Activated naive CD8-positive, alpha-beta T cell treated with anti-CD3 and anti-CD28 coated beads, Interleukin-2, amount 50 U/mL, for 24 hours (primary cell): ENCODE data around the gene ACTG2.
A peak's percentile ranks its signal among the peaks of the same experiment; 100 is the strongest.
"Not testable (repeated sequence)": the region's sequence is repeated elsewhere in the genome, so short reads cannot be mapped to it uniquely, and the experiment has no call there.

Source experiments
- ATAC-seq: fragments of 150-1000 bp; cut with Tn5 transposase; one replicate; pipeline ENCODE4 v1.10.0; 2021
- DNase-seq: peaks from one replicate; pipeline ENCODE4 v3.0.0; 2021
- H3K27ac Mint-ChIP-seq: one replicate; pipeline ENCODE4 v1.8.0; 2021; ENCODE audit warnings: mild to moderate bottlenecking, mixed read lengths
- H3K27me3 Mint-ChIP-seq: one replicate; pipeline ENCODE4 v1.8.0; 2021; ENCODE audit warnings: mixed read lengths
- H3K36me3 Mint-ChIP-seq: one replicate; pipeline ENCODE4 v1.8.0; 2021; ENCODE audit warnings: low read depth, mixed read lengths
- H3K4me1 Mint-ChIP-seq: one replicate; pipeline ENCODE4 v1.8.0; 2021; ENCODE audit warnings: mixed read lengths
- H3K4me3 Mint-ChIP-seq: one replicate; pipeline ENCODE4 v1.8.0; 2021; ENCODE audit warnings: mild to moderate bottlenecking, moderate library complexity, mixed read lengths
- H3K9me3 Mint-ChIP-seq: one replicate; pipeline ENCODE4 v1.8.0; 2021; ENCODE audit warnings: mixed read lengths

Gene ACTG2

DNA sequence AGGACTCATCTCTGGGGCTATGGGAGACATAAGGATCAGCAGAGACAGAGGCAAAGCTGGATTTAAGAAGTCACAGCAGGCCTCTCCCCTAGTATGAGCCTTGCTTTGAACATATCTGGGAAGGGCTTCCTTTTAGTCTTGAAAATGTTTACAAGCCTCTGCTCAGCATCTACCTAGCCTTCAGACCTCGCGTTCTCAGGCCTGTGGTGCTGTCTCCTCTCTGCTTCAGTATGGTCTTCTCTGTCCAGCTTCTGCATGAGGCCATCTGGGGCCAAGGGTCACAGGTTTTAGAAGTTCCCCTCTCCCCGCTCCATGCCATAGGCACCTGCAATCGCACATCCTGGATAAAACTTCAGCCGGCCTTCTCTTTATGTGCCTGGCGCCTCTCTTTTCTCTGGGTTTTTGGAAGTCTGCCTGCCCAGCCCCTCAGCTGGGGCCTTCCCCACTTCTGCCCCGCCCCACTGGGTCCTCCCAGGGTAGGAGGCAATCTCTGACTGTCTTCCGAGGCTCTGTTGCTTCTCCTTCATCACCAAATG, 7.1 kb downstream of the ACTG2 start:
- Mint-ChIP-seq H3K4me1 (peaks cover 31% of the 10 kb centered on the region), H3K9me3 (no peaks in the 10 kb centered on the region), H3K27me3 (peaks cover 4% of the 10 kb centered on the region), H3K4me3 (no peak overlapping the region), H3K36me3 (no peaks in the 10 kb centered on the region), H3K27ac (no peak overlapping the region)
- ATAC-seq (no peak), DNase-seq (no peak)

DNA sequence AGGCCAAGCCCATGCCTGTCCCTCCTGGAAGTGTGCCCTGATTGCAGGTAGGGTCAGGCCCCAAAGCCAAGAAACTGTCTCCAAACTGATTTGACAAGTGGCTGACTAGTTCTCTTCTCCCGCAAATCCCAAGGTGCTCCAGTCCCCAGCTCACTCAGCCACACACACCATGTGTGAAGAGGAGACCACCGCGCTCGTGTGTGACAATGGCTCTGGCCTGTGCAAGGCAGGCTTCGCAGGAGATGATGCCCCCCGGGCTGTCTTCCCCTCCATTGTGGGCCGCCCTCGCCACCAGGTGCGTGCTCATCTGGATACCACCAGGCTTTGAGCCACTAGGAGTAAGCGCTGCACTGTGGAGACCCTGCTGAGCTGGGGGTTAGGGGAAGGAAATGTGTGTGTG, 8.3 kb downstream of the ACTG2 start:
- Mint-ChIP-seq H3K9me3 (no peaks in the 10 kb centered on the region), H3K27me3 (peaks cover 4% of the 10 kb centered on the region), H3K36me3 (no peaks in the 10 kb centered on the region), H3K27ac (no peak overlapping the region), H3K4me1 (peaks cover 18% of the 10 kb centered on the region), H3K4me3 (no peak overlapping the region)
- ATAC-seq (no peak), DNase-seq (no peak)

GRCh38 chr2:73902284-73902683, 9.5 kb downstream of the ACTG2 start:
- Mint-ChIP-seq H3K27ac (no peak overlapping the region), H3K4me3 (no peak overlapping the region), H3K4me1 (peaks cover 7% of the 10 kb centered on the region), H3K9me3 (no peaks in the 10 kb centered on the region), H3K36me3 (no peaks in the 10 kb centered on the region), H3K27me3 (peaks cover 4% of the 10 kb centered on the region)
- DNase-seq: no peak
- ATAC-seq: no peak

DNA sequence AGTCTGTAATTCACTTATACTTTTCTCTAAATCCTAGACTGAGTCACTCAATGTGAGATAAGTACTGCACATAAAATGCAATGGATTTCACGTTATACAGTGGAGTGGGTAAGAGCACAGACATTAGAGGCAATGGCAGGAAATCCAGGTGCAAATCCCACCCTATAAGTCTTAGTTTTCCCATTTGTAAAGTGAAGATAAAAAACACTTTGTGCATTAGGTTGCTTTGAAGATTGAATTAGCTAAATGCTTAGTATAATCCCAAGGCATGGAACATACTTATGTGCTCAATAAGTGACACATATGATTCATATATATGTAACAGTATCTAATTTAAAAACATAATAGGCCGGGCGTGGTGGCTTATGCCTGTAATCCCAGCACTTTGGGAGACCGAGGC, 10.5 kb downstream of the ACTG2 start:
- Mint-ChIP-seq H3K36me3 (no peaks in the 10 kb centered on the region), H3K27ac (no peak overlapping the region), H3K27me3 (peaks cover 2% of the 10 kb centered on the region), H3K4me1 (peaks cover 10% of the 10 kb centered on the region), H3K4me3 (no peak overlapping the region), H3K9me3 (no peaks in the 10 kb centered on the region)
- DNase-seq (no peak), ATAC-seq (no peak)

DNA sequence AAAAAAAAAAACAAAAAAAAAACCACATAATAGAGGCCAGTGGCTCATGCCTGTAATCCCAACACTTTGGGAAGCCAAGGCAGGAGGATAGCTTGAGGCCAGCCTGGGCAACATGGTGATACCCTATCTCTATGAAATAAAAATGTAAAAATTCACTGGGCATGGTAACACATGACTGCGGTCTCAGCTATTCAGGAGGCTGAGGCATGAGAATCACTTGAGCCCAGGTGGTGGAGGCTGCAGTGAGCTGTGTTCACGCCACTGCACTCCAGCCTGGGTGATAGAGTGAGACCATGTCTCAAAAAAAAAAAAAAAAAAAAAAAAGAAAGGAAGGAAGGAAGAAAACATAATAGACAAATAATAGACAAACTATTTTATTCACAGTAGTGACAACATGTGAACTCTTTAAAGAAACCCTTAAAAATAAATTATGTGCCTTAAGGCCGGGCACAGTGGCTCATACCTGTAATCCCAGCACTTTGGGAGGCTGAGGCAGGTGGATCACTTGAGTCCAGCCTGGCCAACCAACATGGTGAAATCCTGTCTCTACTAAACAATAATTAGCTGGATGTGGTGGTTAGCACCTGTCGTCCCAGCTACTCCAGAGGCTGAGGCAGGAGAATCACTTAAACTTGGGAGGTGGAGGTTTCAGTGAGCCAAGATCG, 11.3 kb downstream of the ACTG2 start:
- peaks cover 16% of the 10 kb centered on the region for H3K4me1 Mint-ChIP-seq

GRCh38 chr2:73904952-73905351, 12.1 kb downstream of the ACTG2 start:
- DNase-seq (no peak), ATAC-seq (no peak)
- Mint-ChIP-seq H3K9me3 (no peaks in the 10 kb centered on the region), H3K4me3 (no peak overlapping the region), H3K4me1 (peaks cover 16% of the 10 kb centered on the region), H3K27me3 (peaks cover 2% of the 10 kb centered on the region), H3K27ac (no peak overlapping the region), H3K36me3 (no peaks in the 10 kb centered on the region)

More for the DNA sequence above, 11.3 kb downstream of the ACTG2 start:
- H3K9me3 Mint-ChIP-seq, H3K4me3 Mint-ChIP-seq, DNase-seq, ATAC-seq, H3K36me3 Mint-ChIP-seq, H3K27me3 Mint-ChIP-seq, H3K27ac Mint-ChIP-seq: not testable (repeated sequence)

- H3K4me1 Mint-ChIP-seq: peaks cover 16% of the 10 kb centered on the region
- H3K27ac Mint-ChIP-seq: no peak overlapping the region
- no peaks in the 10 kb centered on the region for H3K9me3 Mint-ChIP-seq
Measured at GRCh38 chr2:73906847-73907505, 14.2 kb downstream of the ACTG2 start.

DNA sequence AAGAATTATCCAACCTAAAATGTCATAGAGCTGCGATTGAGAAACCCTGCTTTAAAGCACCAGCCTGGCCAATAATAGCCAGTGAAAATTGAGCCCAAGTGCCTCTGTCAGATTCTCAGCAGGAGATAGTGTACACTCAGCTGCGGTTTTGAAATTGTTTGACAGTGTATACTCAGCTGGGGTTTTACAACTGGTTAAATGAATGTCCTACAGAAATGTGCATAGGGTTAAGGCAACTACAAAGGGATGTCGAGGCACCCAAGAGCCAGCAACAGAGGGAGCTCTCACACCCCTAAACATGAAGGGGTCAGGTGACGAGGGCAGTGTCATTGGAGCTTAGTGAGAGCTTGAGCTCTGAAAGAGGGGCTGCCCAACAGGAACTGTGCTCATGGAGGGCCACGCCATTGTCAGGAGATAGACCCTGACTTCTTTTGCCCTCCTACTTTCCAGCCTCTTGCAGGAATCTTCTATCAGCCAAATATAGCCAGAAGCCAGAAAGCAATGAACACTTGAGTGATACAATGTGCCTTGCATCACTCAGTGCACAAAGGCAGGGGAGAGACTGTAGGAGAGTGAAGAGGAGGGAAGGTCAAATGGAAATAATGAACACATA, 15.1 kb downstream of the ACTG2 start:
- DNase-seq (peak; percentile 58), ATAC-seq (peak; percentile 93)
- Mint-ChIP-seq H3K4me1 (peaks cover 16% of the 10 kb centered on the region), H3K9me3 (no peaks in the 10 kb centered on the region), H3K27me3 (no peaks in the 10 kb centered on the region), H3K27ac (peak overlapping the region; percentile 52), H3K36me3 (no peaks in the 10 kb centered on the region), H3K4me3 (no peak overlapping the region)

More at GRCh38 chr2:73906847-73907505, 14.2 kb downstream of the ACTG2 start:
- ATAC-seq (no peak), DNase-seq (no peak)
- H3K27me3 Mint-ChIP-seq: peaks cover 2% of the 10 kb centered on the region
- H3K36me3 Mint-ChIP-seq: no peaks in the 10 kb centered on the region
- H3K4me3 Mint-ChIP-seq: no peak overlapping the region

GRCh38 chr2:73908689-73909652, 16.2 kb downstream of the ACTG2 start:
- ATAC-seq (no peak), DNase-seq (no peak)
- Mint-ChIP-seq H3K4me3 (no peak overlapping the region), H3K9me3 (no peaks in the 10 kb centered on the region), H3K36me3 (no peaks in the 10 kb centered on the region), H3K4me1 (peaks cover 16% of the 10 kb centered on the region), H3K27me3 (no peaks in the 10 kb centered on the region), H3K27ac (peak overlapping the region; percentile 52)

GRCh38 chr2:73910873-73911547, 18.2 kb downstream of the ACTG2 start:
- no peaks in the 10 kb centered on the region for H3K27me3 Mint-ChIP-seq
- no peaks in the 10 kb centered on the region for H3K36me3 Mint-ChIP-seq
- ATAC-seq: no peak
- no peak overlapping the region for H3K4me3 Mint-ChIP-seq
- peaks cover 16% of the 10 kb centered on the region for H3K4me1 Mint-ChIP-seq
- H3K27ac Mint-ChIP-seq: no peak overlapping the region
- DNase-seq: no peak
- H3K9me3 Mint-ChIP-seq: no peaks in the 10 kb centered on the region

GRCh38 chr2:73911548-73912208, 18.9 kb downstream of the ACTG2 start:
- H3K27ac Mint-ChIP-seq: no peak overlapping the region
- H3K27me3 Mint-ChIP-seq: no peaks in the 10 kb centered on the region
- no peaks in the 10 kb centered on the region for H3K36me3 Mint-ChIP-seq
- no peaks in the 10 kb centered on the region for H3K9me3 Mint-ChIP-seq
- peaks cover 16% of the 10 kb centered on the region for H3K4me1 Mint-ChIP-seq
- H3K4me3 Mint-ChIP-seq: no peak overlapping the region
- DNase-seq (no peak), ATAC-seq (no peak)

- peaks cover 4% of the 10 kb centered on the region for H3K4me1 Mint-ChIP-seq
- H3K27me3 Mint-ChIP-seq: peaks cover 2% of the 10 kb centered on the region
- H3K27ac Mint-ChIP-seq: no peak overlapping the region
Measured at GRCh38 chr2:73913414-73914054, 20.7 kb downstream of the ACTG2 start.

DNA sequence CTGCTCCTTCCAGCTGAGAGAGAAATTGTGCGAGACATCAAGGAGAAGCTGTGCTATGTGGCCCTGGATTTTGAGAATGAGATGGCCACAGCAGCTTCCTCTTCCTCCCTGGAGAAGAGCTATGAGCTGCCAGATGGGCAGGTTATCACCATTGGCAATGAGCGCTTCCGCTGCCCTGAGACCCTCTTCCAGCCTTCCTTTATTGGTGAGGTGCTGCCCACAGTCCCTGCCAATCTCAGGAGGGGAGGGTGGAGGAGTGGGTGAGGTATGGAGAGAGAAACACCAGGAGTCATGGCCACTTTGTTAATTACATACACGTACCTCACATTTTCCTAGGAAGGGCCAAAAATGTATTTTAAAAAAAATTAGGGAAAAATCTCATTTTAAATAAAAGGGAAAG, 21.9 kb downstream of the ACTG2 start:
- H3K27ac Mint-ChIP-seq: no peak overlapping the region
- no peaks in the 10 kb centered on the region for H3K36me3 Mint-ChIP-seq
- no peaks in the 10 kb centered on the region for H3K9me3 Mint-ChIP-seq
- H3K4me1 Mint-ChIP-seq: no peaks in the 10 kb centered on the region
- ATAC-seq (no peak), DNase-seq (no peak)
- H3K4me3 Mint-ChIP-seq: no peak overlapping the region
- peaks cover 2% of the 10 kb centered on the region for H3K27me3 Mint-ChIP-seq

More at GRCh38 chr2:73913414-73914054, 20.7 kb downstream of the ACTG2 start:
- DNase-seq: no peak
- no peaks in the 10 kb centered on the region for H3K36me3 Mint-ChIP-seq
- H3K4me3 Mint-ChIP-seq: no peak overlapping the region
- ATAC-seq: no peak
- H3K9me3 Mint-ChIP-seq: no peaks in the 10 kb centered on the region
